ENCODE results near the gene NMU.

The NMU gene

GRCh38 chr4:55658657-55659056, 22.6 kb upstream of the NMU start:
- Histone ChIP-seq H3K79me2 (ENCODE audit: low read length) (no peaks in the 10 kb centered on the region), H3K4me3 (ENCODE audit: low read length) (no peak overlapping the region), H3K9ac (ENCODE audit: low read length) (no peak overlapping the region), H3K9me3 (replicated peaks; ENCODE audit: insufficient read depth, low read length) (no peaks in the 10 kb centered on the region), H3K27me3 (replicated peaks; ENCODE audit: insufficient read depth, low read length) (no peaks in the 10 kb centered on the region), H3K4me2 (ENCODE audit: low read depth, low read length) (no peak overlapping the region), H3F3A (ENCODE audit: insufficient read depth, low read length) (no peaks in the 10 kb centered on the region), H4K20me1 (ENCODE audit: insufficient read depth, low read length) (no peaks in the 10 kb centered on the region), H3K36me3 (replicated peaks; ENCODE audit: insufficient read depth, low read length) (no peaks in the 10 kb centered on the region), H2AFZ (ENCODE audit: low read length) (no peak overlapping the region), H3K27ac (ENCODE audit: low read length) (no peak overlapping the region), H3K4me1 (ENCODE audit: low read length) (no peaks in the 10 kb centered on the region), H3K9me2 (replicated peaks; ENCODE audit: insufficient read depth, low read length) (no peaks in the 10 kb centered on the region)
- TF ChIP-seq EZH2 (optimal IDR thresholded peaks at IDR 0.05; ENCODE audit: low read depth, low read length) (no peak), CTCF (IDR thresholded peaks at IDR 0.05; ENCODE audit: low read length) (no peak), EZH2phosphoT487 (IDR thresholded peaks at IDR 0.05; ENCODE audit: low read length) (no peak)
- no peak for DNase-seq

GRCh38 chr4:55654131-55654530, 18.0 kb upstream of the NMU start:
- H3K4me2 ChIP-seq (ENCODE audit: low read depth, low read length) = no peak overlapping the region
- H3K79me2 ChIP-seq (ENCODE audit: low read length) = no peaks in the 10 kb centered on the region
- no peaks in the 10 kb centered on the region for H3K36me3 ChIP-seq (replicated peaks; ENCODE audit: insufficient read depth, low read length)
- H3K27ac ChIP-seq (ENCODE audit: low read length) = no peak overlapping the region
- no peaks in the 10 kb centered on the region for H4K20me1 ChIP-seq (ENCODE audit: insufficient read depth, low read length)
- H3K9ac ChIP-seq (ENCODE audit: low read length) = no peak overlapping the region
- no peaks in the 10 kb centered on the region for H3K9me3 ChIP-seq (replicated peaks; ENCODE audit: insufficient read depth, low read length)
- no peaks in the 10 kb centered on the region for H3K27me3 ChIP-seq (replicated peaks; ENCODE audit: insufficient read depth, low read length)
- H3K4me3 ChIP-seq (ENCODE audit: low read length) = no peak overlapping the region
- H3K4me1 ChIP-seq (ENCODE audit: low read length) = no peaks in the 10 kb centered on the region
- no peak overlapping the region for H2AFZ ChIP-seq (ENCODE audit: low read length)
- no peaks in the 10 kb centered on the region for H3F3A ChIP-seq (ENCODE audit: insufficient read depth, low read length)
- no peak for DNase-seq
- TF ChIP-seq EZH2phosphoT487 (IDR thresholded peaks at IDR 0.05; ENCODE audit: low read length) (no peak), EZH2 (optimal IDR thresholded peaks at IDR 0.05; ENCODE audit: low read depth, low read length) (no peak), CTCF (IDR thresholded peaks at IDR 0.05; ENCODE audit: low read length) (no peak)
- no peaks in the 10 kb centered on the region for H3K9me2 ChIP-seq (replicated peaks; ENCODE audit: insufficient read depth, low read length)

GRCh38 chr4:55650483-55650882, 14.4 kb upstream of the NMU start:
- Histone ChIP-seq H4K20me1 (ENCODE audit: insufficient read depth, low read length) (no peaks in the 10 kb centered on the region), H3K4me2 (ENCODE audit: low read depth, low read length) (no peak overlapping the region), H3K36me3 (replicated peaks; ENCODE audit: insufficient read depth, low read length) (no peaks in the 10 kb centered on the region), H3K9ac (ENCODE audit: low read length) (no peak overlapping the region), H3K9me3 (replicated peaks; ENCODE audit: insufficient read depth, low read length) (no peaks in the 10 kb centered on the region), H3K9me2 (replicated peaks; ENCODE audit: insufficient read depth, low read length) (no peaks in the 10 kb centered on the region), H3K4me3 (ENCODE audit: low read length) (no peak overlapping the region), H3K27ac (ENCODE audit: low read length) (no peak overlapping the region), H3F3A (ENCODE audit: insufficient read depth, low read length) (no peaks in the 10 kb centered on the region), H3K27me3 (replicated peaks; ENCODE audit: insufficient read depth, low read length) (no peaks in the 10 kb centered on the region), H2AFZ (ENCODE audit: low read length) (no peak overlapping the region), H3K79me2 (ENCODE audit: low read length) (no peaks in the 10 kb centered on the region), H3K4me1 (ENCODE audit: low read length) (no peaks in the 10 kb centered on the region)
- DNase-seq = no peak
- TF ChIP-seq EZH2phosphoT487 (IDR thresholded peaks at IDR 0.05; ENCODE audit: low read length) = no peak

- H3K27ac ChIP-seq (ENCODE audit: low read length) = no peak overlapping the region
- H3K9me2 ChIP-seq (replicated peaks; ENCODE audit: insufficient read depth, low read length) = no peaks in the 10 kb centered on the region
- H3K4me2 ChIP-seq (ENCODE audit: low read depth, low read length) = no peak overlapping the region
- H4K20me1 ChIP-seq (ENCODE audit: insufficient read depth, low read length) = no peaks in the 10 kb centered on the region
- no peak for DNase-seq
- H3K79me2 ChIP-seq (ENCODE audit: low read length) = no peaks in the 10 kb centered on the region
- H3K9me3 ChIP-seq (replicated peaks; ENCODE audit: insufficient read depth, low read length) = no peaks in the 10 kb centered on the region
- no peaks in the 10 kb centered on the region for H3F3A ChIP-seq (ENCODE audit: insufficient read depth, low read length)
- no peaks in the 10 kb centered on the region; the same call in 1 of the 2 replicates for H3K4me1 ChIP-seq (ENCODE audit: low read length)
- TF ChIP-seq CTCF (IDR thresholded peaks at IDR 0.05; ENCODE audit: low read length) (no peak), EZH2 (optimal IDR thresholded peaks at IDR 0.05; ENCODE audit: low read depth, low read length) (no peak), EZH2phosphoT487 (IDR thresholded peaks at IDR 0.05; ENCODE audit: low read length) (no peak)
- no peak overlapping the region for H2AFZ ChIP-seq (ENCODE audit: low read length)
- H3K9ac ChIP-seq (ENCODE audit: low read length) = no peak overlapping the region
- H3K36me3 ChIP-seq (replicated peaks; ENCODE audit: insufficient read depth, low read length) = no peaks in the 10 kb centered on the region
- no peaks in the 10 kb centered on the region for H3K27me3 ChIP-seq (replicated peaks; ENCODE audit: insufficient read depth, low read length)
- no peak overlapping the region for H3K4me3 ChIP-seq (ENCODE audit: low read length)
Observed at GRCh38 chr4:55637272-55637820, 1.2 kb upstream of the NMU start.

Data from MM.1S (cell line).